Gastrocnemius medialis (tissue), 4 donors: ENCODE results near the gene PMEPA1.

ENCODE experiments used
- POLR2A ChIP-seq, 2 donors: fragments of 450-650 bp; IDR thresholded peaks; one replicate each; pipeline ENCODE4 v1.6.1; 2017; ENCODE audit warnings: antibody characterized with exemption in 2 of 2, mild to moderate bottlenecking in 2 of 2, moderate library complexity in 2 of 2
- TF ChIP-seq, protein P1 (sequence below), 5 experiments: fragments of 450-650 bp in 3 of 5; fragments of 200-600 bp in 2 of 5; sonication (generic) in 2 of 5; IDR thresholded peaks in 4 of 5; conservative IDR thresholded peaks in 1 of 5; 1 replicate in 4 of 5; 2 replicates in 1 of 5; pipeline ENCODE4 v1.5.1; 2016 to 2019; ENCODE audit warnings: antibody characterized with exemption in 5 of 5, mild to moderate bottlenecking in 3 of 5, moderate library complexity in 3 of 5

DNA sequence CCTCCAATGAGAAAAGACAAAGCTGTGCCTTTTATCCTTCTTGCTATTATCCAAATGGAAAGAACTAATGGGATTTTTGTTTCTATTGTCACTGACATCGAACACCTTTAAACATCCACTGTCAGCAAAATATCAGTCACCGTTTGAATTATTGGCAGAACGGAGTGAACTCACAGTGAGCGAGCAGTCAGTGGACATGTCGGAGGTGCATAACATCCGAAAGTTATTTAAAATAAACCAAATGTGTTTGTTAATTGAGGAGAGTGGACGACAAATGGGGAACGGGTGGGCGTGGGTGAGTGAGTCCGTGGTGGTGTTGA lies 38.8 kb downstream of the PMEPA1 start:
- TF ChIP-seq, protein P1, sequence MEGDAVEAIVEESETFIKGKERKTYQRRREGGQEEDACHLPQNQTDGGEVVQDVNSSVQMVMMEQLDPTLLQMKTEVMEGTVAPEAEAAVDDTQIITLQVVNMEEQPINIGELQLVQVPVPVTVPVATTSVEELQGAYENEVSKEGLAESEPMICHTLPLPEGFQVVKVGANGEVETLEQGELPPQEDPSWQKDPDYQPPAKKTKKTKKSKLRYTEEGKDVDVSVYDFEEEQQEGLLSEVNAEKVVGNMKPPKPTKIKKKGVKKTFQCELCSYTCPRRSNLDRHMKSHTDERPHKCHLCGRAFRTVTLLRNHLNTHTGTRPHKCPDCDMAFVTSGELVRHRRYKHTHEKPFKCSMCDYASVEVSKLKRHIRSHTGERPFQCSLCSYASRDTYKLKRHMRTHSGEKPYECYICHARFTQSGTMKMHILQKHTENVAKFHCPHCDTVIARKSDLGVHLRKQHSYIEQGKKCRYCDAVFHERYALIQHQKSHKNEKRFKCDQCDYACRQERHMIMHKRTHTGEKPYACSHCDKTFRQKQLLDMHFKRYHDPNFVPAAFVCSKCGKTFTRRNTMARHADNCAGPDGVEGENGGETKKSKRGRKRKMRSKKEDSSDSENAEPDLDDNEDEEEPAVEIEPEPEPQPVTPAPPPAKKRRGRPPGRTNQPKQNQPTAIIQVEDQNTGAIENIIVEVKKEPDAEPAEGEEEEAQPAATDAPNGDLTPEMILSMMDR (IDR thresholded peaks at IDR 0.05 in 4 of 5, conservative IDR thresholded peaks at IDR 0.05 in 1 of 5) = no peak
- TF ChIP-seq POLR2A (IDR thresholded peaks at IDR 0.05) = no peak
